ENCODE results near the gene MRNIP. TPM values are rescaled to one million over a fixed set of nuclear protein-coding genes. Genes with fewer than 3 reads are reported as not detected.

The MRNIP gene
- total and polyA plus RNA-seq, 2 of the 8 experiments (the other 6 are each of a cell fraction or from before 2014, with no cell fraction given): 29.6 TPM

DNA sequence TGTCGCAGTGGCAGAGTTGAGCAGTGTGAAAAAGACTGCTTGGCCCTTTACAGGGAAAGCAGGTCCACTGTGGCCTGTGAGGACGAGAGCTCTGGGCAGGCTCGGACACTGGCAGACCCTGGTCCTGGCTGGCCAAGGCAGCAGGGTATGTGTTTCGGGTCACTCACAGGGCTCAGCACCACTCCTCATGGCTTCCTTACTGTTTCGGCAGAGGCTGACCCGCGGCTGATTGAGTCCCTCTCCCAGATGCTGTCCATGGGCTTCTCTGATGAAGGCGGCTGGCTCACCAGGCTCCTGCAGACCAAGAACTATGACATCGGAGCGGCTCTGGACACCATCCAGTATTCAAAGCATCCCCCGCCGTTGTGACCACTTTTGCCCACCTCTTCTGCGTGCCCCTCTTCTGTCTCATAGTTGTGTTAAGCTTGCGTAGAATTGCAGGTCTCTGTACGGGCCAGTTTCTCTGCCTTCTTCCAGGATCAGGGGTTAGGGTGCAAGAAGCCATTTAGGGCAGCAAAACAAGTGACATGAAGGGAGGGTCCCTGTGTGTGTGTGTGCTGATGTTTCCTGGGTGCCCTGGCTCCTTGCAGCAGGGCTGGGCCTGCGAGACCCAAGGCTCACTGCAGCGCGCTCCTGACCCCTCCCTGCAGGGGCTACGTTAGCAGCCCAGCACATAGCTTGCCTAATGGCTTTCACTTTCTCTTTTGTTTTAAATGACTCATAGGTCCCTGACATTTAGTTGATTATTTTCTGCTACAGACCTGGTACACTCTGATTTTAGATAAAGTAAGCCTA lies 22.2 kb downstream of the MRNIP start:
- Histone ChIP-seq H3K79me2 (ENCODE audit: control insufficient read depth in 1 of 2, insufficient read depth in 2 of 2, low read length in 2 of 2) (no peaks in the 10 kb centered on the region), H2AK5ac (ENCODE audit: low read depth, low read length) (no peak overlapping the region), H4K8ac (ENCODE audit: extremely low read depth, insufficient read depth, low read length) (peak overlapping the region; percentile 83; the same call in 1 of the 2 replicates), H3K79me1 (ENCODE audit: low read depth, low read length) (no peaks in the 10 kb centered on the region; the same call in 1 of the 2 replicates), H4K20me1 (replicated peaks in 1 of 2; ENCODE audit: control insufficient read depth in 1 of 2, insufficient read depth in 2 of 2, low read length in 2 of 2) (peaks cover 8 to 10% of the 10 kb centered on the region in 2 experiments), H3K9me3 (ENCODE audit: insufficient read depth in 2 of 2, low read depth in 1 of 2, low read length in 1 of 2) (no peaks in the 10 kb centered on the region; a peak in 1 of 4 replicates), H3K36me3 (ENCODE audit: control insufficient read depth in 2 of 4, insufficient read depth in 4 of 4, low read length in 3 of 4) (peaks cover 31 to 76% (median 57%) of the 10 kb centered on the region in 4 experiments), H3K27me3 (replicated peaks in 1 of 4; ENCODE audit: control insufficient read depth in 3 of 4, extremely low read depth in 1 of 4, insufficient read depth in 3 of 4, low read length in 3 of 4) (no peaks in the 10 kb centered on the region), H4K91ac (replicated peaks; ENCODE audit: insufficient read length, low read length) (no peak overlapping the region), H3K4me1 (replicated peaks in 1 of 4; ENCODE audit: control insufficient read depth in 3 of 4, insufficient read depth in 4 of 4, low read length in 3 of 4) (no peaks in the 10 kb centered on the region), H3K23ac (ENCODE audit: insufficient read length) (no peak overlapping the region), H3K4me2 (ENCODE audit: insufficient read depth in 1 of 2, low read depth in 2 of 2, low read length in 2 of 2) (no peak overlapping the region), H3K4ac (replicated peaks; ENCODE audit: insufficient read length, low read depth, low read length) (no peak overlapping the region), H2BK5ac (ENCODE audit: low read depth, low read length) (no peak overlapping the region), H2BK120ac (replicated peaks; ENCODE audit: low read depth, low read length) (no peak overlapping the region), H2BK15ac (ENCODE audit: low read length) (no peak overlapping the region), H3K9ac (replicated peaks in 1 of 4; ENCODE audit: extremely low read depth in 1 of 4, low read depth in 3 of 4, low read length in 3 of 4) (no peak overlapping the region), H2BK12ac (ENCODE audit: low read depth, low read length) (no peak overlapping the region), H2AFZ (ENCODE audit: low read length) (no peak overlapping the region), H3K27ac (ENCODE audit: low read depth, low read length) (no peak overlapping the region), H3K4me3 (ENCODE audit: extremely low read depth in 1 of 4, insufficient read depth in 2 of 4, low read depth in 3 of 4, low read length in 4 of 4) (no peak overlapping the region), H3K14ac (ENCODE audit: insufficient read length) (no peak overlapping the region), H3K56ac (replicated peaks; ENCODE audit: insufficient read length, low read depth, low read length) (no peak overlapping the region), H2BK20ac (ENCODE audit: low read length) (no peak overlapping the region), H4K5ac (ENCODE audit: insufficient read length, low read depth, low read length) (no peak overlapping the region), H3K23me2 (ENCODE audit: low read depth, low read length) (no peaks in the 10 kb centered on the region), H3K18ac (ENCODE audit: extremely low read depth, low read length) (no peak overlapping the region)
- WGBS, 2 experiments (ENCODE audit: extremely low coverage in 1 of 2, insufficient coverage in 1 of 2, insufficient read length in 1 of 2, insufficient replicate concordance in 2 of 2, low coverage in 1 of 2, low lambda C conversion rate in 2 of 2, missing lambda C conversion rate in 1 of 2): 90% methylated on average over 19 of the region's 19 CpGs; no CpG with 5 or more reads in 1 of the 2 experiments
- TF ChIP-seq BCL11A (IDR thresholded peaks at IDR 0.05; ENCODE audit: low read depth in 2 of 2, low read length in 2 of 2) (no peak), RAD21 (IDR thresholded peaks at IDR 0.05 in 1 of 2, conservative IDR thresholded peaks at IDR 0.05 in 1 of 2; ENCODE audit: low read depth in 2 of 2, low read length in 2 of 2) (peak in 1 of 2 experiments; percentile 14; a peak in 1 of 4 replicates), POU5F1 (IDR thresholded peaks at IDR 0.05; ENCODE audit: low read depth, low read length) (no peak), CTBP2 (IDR thresholded peaks at IDR 0.05; ENCODE audit: borderline replicate concordance, insufficient read depth, insufficient read length, low read length) (no peak), POLR2A (IDR thresholded peaks at IDR 0.05; ENCODE audit: control extremely low read depth in 1 of 2, low read depth in 2 of 2, low read length in 2 of 2) (peak; percentile 13 to 32; a peak in 1 of 3 replicates), BACH1 (IDR thresholded peaks at IDR 0.05; ENCODE audit: low read length) (no peak)
- TF ChIP-seq, protein P1, sequence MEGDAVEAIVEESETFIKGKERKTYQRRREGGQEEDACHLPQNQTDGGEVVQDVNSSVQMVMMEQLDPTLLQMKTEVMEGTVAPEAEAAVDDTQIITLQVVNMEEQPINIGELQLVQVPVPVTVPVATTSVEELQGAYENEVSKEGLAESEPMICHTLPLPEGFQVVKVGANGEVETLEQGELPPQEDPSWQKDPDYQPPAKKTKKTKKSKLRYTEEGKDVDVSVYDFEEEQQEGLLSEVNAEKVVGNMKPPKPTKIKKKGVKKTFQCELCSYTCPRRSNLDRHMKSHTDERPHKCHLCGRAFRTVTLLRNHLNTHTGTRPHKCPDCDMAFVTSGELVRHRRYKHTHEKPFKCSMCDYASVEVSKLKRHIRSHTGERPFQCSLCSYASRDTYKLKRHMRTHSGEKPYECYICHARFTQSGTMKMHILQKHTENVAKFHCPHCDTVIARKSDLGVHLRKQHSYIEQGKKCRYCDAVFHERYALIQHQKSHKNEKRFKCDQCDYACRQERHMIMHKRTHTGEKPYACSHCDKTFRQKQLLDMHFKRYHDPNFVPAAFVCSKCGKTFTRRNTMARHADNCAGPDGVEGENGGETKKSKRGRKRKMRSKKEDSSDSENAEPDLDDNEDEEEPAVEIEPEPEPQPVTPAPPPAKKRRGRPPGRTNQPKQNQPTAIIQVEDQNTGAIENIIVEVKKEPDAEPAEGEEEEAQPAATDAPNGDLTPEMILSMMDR (IDR thresholded peaks at IDR 0.05; ENCODE audit: control extremely low read depth in 1 of 3, insufficient read depth in 1 of 3, low read depth in 1 of 3, low read length in 3 of 3): 0 out of 4 replicates have a peak, but pooled peaks of 1 of the 3 experiments have one; percentile 11
- ChIA-PET POLR2A (ENCODE audit: partially characterized antibody) (interaction anchor here (0.9 to 3.8 kb wide), 8 partner anchors 7 to 39 kb away, joined by 3 to 31 read pairs (median 4); no protein-coding TSS in a partner anchor), CTCF (ENCODE audit: partially characterized antibody) (interaction anchor here (0.9 to 2.3 kb wide), 6 partner anchors 9 to 74 kb away, joined by 3 to 13 read pairs (median 4); no protein-coding TSS in a partner anchor)
- FAIRE-seq (no peak), DNase-seq (ENCODE audit: low read depth in 1 of 2, low spot score in 2 of 2) (no peak)

Measured in H1 (cell line).